ENCODE measurements around the gene PYGM. TPM values are rescaled to one million over a fixed set of nuclear protein-coding genes. Genes with fewer than 3 reads are reported as not detected.

Gene PYGM
- total and polyA plus RNA-seq, 2 of the 13 experiments (the other 11 are each of a cell fraction or from before 2014, with no cell fraction given) = 0.11 to 0.12 TPM

GRCh38 chr11:64778223-64778472 is 18.4 kb upstream of the PYGM start (continued):
- no peak for TF ChIP-seq SOX6 (IDR thresholded peaks at IDR 0.05)
- TF ChIP-seq SOX6 (CRISPR knock-in tag; IDR thresholded peaks at IDR 0.05) = no peak
- no peak for TF ChIP-seq HOXA3 (CRISPR knock-in tag; IDR thresholded peaks at IDR 0.05)
- TF ChIP-seq ZBTB3 (CRISPR knock-in tag; IDR thresholded peaks at IDR 0.05; ENCODE audit: borderline replicate concordance, low read depth) = no peak
- TF ChIP-seq, protein P1, sequence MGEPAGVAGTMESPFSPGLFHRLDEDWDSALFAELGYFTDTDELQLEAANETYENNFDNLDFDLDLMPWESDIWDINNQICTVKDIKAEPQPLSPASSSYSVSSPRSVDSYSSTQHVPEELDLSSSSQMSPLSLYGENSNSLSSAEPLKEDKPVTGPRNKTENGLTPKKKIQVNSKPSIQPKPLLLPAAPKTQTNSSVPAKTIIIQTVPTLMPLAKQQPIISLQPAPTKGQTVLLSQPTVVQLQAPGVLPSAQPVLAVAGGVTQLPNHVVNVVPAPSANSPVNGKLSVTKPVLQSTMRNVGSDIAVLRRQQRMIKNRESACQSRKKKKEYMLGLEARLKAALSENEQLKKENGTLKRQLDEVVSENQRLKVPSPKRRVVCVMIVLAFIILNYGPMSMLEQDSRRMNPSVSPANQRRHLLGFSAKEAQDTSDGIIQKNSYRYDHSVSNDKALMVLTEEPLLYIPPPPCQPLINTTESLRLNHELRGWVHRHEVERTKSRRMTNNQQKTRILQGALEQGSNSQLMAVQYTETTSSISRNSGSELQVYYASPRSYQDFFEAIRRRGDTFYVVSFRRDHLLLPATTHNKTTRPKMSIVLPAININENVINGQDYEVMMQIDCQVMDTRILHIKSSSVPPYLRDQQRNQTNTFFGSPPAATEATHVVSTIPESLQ (CRISPR knock-in tag; conservative IDR thresholded peaks at IDR 0.05) = no peak
- TF ChIP-seq, protein P2, sequence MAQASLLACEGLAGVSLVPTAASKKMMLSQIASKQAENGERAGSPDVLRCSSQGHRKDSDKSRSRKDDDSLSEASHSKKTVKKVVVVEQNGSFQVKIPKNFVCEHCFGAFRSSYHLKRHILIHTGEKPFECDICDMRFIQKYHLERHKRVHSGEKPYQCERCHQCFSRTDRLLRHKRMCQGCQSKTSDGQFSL (CRISPR knock-in tag; IDR thresholded peaks at IDR 0.05) = no peak
- TF ChIP-seq KDM6A (CRISPR knock-in tag; IDR thresholded peaks at IDR 0.05; ENCODE audit: low read depth) = no peak
- TF ChIP-seq ADNP (CRISPR knock-in tag; IDR thresholded peaks at IDR 0.05) = no peak
- no peak for TF ChIP-seq ZNF83 (CRISPR knock-in tag; IDR thresholded peaks at IDR 0.05; ENCODE audit: borderline replicate concordance)
- TF ChIP-seq ZNF672 (CRISPR knock-in tag; IDR thresholded peaks at IDR 0.05) = no peak
- peak; percentile 84; the same call in 1 of the 2 replicates for TF ChIP-seq ZNF564 (CRISPR knock-in tag; IDR thresholded peaks at IDR 0.05)
- TF ChIP-seq GMEB1 (CRISPR knock-in tag; IDR thresholded peaks at IDR 0.05; ENCODE audit: borderline replicate concordance) = no peak
- TF ChIP-seq MYNN (CRISPR knock-in tag; IDR thresholded peaks at IDR 0.05; ENCODE audit: low read depth) = no peak
- no peak for TF ChIP-seq ZNF367 (CRISPR knock-in tag; IDR thresholded peaks at IDR 0.05; ENCODE audit: borderline replicate concordance)
- TF ChIP-seq ZNF460 (CRISPR knock-in tag; IDR thresholded peaks at IDR 0.05; ENCODE audit: borderline replicate concordance) = no peak
- no peak for TF ChIP-seq MTA3 (CRISPR knock-in tag; IDR thresholded peaks at IDR 0.05)
- TF ChIP-seq RBFOX2 (IDR thresholded peaks at IDR 0.05; ENCODE audit: low read depth, low read length) = peak; percentile 92
- TF ChIP-seq, protein P3, sequence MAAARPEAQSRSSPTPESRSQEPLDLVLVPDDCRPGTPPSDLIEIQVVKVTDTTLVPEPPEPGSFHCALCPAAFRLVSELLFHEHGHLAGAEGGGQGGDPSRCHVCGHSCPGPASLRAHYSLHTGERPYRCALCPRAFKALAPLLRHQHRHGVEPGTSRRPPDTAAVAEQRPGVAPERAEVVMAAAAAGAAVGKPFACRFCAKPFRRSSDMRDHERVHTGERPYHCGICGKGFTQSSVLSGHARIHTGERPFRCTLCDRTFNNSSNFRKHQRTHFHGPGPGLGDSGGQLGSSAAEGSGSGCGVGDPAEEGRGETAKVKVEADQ (CRISPR knock-in tag; IDR thresholded peaks at IDR 0.05; ENCODE audit: borderline replicate concordance) = no peak
- no peak for TF ChIP-seq ZNF660 (CRISPR knock-in tag; IDR thresholded peaks at IDR 0.05; ENCODE audit: borderline replicate concordance, low read depth)
- TF ChIP-seq STAT5B (CRISPR knock-in tag; IDR thresholded peaks at IDR 0.05) = no peak
- TF ChIP-seq ZFP37 (CRISPR knock-in tag; IDR thresholded peaks at IDR 0.05; ENCODE audit: borderline replicate concordance) = no peak
- TF ChIP-seq SRSF1 (optimal IDR thresholded peaks at IDR 0.05; ENCODE audit: low read depth, low read length) = no peak
- TF ChIP-seq YEATS2 (CRISPR knock-in tag; IDR thresholded peaks at IDR 0.05; ENCODE audit: borderline replicate concordance) = no peak
- TF ChIP-seq ZNF234 (CRISPR knock-in tag; conservative IDR thresholded peaks at IDR 0.05) = no peak
- TF ChIP-seq, protein P4, sequence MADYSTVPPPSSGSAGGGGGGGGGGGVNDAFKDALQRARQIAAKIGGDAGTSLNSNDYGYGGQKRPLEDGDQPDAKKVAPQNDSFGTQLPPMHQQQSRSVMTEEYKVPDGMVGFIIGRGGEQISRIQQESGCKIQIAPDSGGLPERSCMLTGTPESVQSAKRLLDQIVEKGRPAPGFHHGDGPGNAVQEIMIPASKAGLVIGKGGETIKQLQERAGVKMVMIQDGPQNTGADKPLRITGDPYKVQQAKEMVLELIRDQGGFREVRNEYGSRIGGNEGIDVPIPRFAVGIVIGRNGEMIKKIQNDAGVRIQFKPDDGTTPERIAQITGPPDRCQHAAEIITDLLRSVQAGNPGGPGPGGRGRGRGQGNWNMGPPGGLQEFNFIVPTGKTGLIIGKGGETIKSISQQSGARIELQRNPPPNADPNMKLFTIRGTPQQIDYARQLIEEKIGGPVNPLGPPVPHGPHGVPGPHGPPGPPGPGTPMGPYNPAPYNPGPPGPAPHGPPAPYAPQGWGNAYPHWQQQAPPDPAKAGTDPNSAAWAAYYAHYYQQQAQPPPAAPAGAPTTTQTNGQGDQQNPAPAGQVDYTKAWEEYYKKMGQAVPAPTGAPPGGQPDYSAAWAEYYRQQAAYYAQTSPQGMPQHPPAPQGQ (CRISPR knock-in tag; IDR thresholded peaks at IDR 0.05; ENCODE audit: borderline replicate concordance) = no peak
- TF ChIP-seq MED13 (CRISPR knock-in tag; IDR thresholded peaks at IDR 0.05) = 0 out of 2 replicates have a peak, but pooled peaks have one; percentile 23

All from HepG2 (cell line).